PC-3 (cell line): ENCODE results near the gene SPCS3. TPM values are rescaled to one million over a fixed set of nuclear protein-coding genes. Genes with fewer than 3 reads are reported as not detected.

Source experiments
- ATAC-seq: fragments of 200-7000 bp; cut with Tn5 transposase; 2 replicates; pipeline ENCODE4 v1.9.1; 2020; ENCODE audit warnings: mild to moderate bottlenecking, moderate library complexity
- BruUV-seq: library from RNA; stranded (reverse); fragments of 400-500 nt; replicated peaks from 2 replicates; lab custom pipeline; 2021; lab: Mats Ljungman, UMichigan
- CTCF ChIA-PET: fragments of 300-600 bp; sonication (Branson Sonifier 250); formaldehyde crosslinking; loops from one replicate; lab custom pipeline; 2022; ENCODE audit warnings: antibody characterized with exemption; lab: Charles Lee
- POLR2A ChIA-PET: fragments of 300-600 bp; sonication (Branson Sonifier 250); formaldehyde crosslinking; loops from one replicate; lab custom pipeline; 2022; ENCODE audit warnings: antibody characterized with exemption; ENCODE audit not compliant: unreplicated experiment; lab: Charles Lee
- DNase-seq: peaks from one replicate; pipeline ENCODE4 v3.0.0-alpha.2; 2015
- H2AFZ ChIP-seq: fragments of 300-600 bp; sonication (generic); 2 replicates; pipeline ENCODE4 v1.6.0; 2016; ENCODE audit warnings: antibody characterized with exemption, low read length
- H3F3A ChIP-seq: fragments of 300-600 bp; sonication (generic); one replicate; pipeline ENCODE4 v1.6.0; 2017; ENCODE audit warnings: antibody characterized with exemption, low read length, control low read depth, mild to moderate bottlenecking; ENCODE audit not compliant: unreplicated experiment
- H3K27ac ChIP-seq: fragments of 300-600 bp; sonication (generic); 2 replicates; pipeline ENCODE4 v1.5.1; 2016; ENCODE audit warnings: mild to moderate bottlenecking, low read length
- H3K27me3 ChIP-seq: fragments of 300-600 bp; sonication (generic); 2 replicates; pipeline ENCODE4 v1.6.1; 2016; ENCODE audit warnings: low read length, mixed read lengths
- H3K36me3 ChIP-seq: fragments of 300-600 bp; sonication (generic); 2 replicates; pipeline ENCODE4 v1.6.1; 2016; ENCODE audit warnings: low read depth, mixed run types, low read length, mixed read lengths
- H3K4me1 ChIP-seq: fragments of 300-600 bp; sonication (generic); 2 replicates; pipeline ENCODE4 v1.5.1; 2016; ENCODE audit warnings: low read length; ENCODE audit not compliant: insufficient read depth
- H3K4me2 ChIP-seq: fragments of 300-600 bp; sonication (generic); 2 replicates; pipeline ENCODE4 v1.6.0; 2016; ENCODE audit warnings: low read length
- H3K4me3 ChIP-seq: fragments of 300-600 bp; sonication (generic); 2 replicates; pipeline ENCODE4 v1.5.1; 2016; ENCODE audit warnings: mild to moderate bottlenecking, low read length, mixed read lengths
- H3K79me2 ChIP-seq: fragments of 300-600 bp; sonication (generic); 2 replicates; pipeline ENCODE4 v1.6.1; 2017; ENCODE audit warnings: low read length, mixed read lengths
- H3K9ac ChIP-seq: fragments of 300-600 bp; sonication (generic); 2 replicates; pipeline ENCODE4 v1.6.0; 2016; ENCODE audit warnings: mild to moderate bottlenecking, low read length
- H3K9me2 ChIP-seq: fragments of 300-600 bp; sonication (generic); replicated peaks from 2 replicates; pipeline ENCODE4 v1.6.1; 2016; ENCODE audit warnings: mixed run types, low read length, mixed read lengths
- H3K9me3 ChIP-seq: fragments of 300-600 bp; sonication (generic); 2 replicates; pipeline ENCODE4 v1.6.1; 2016; ENCODE audit warnings: low read length, mixed read lengths
- H4K20me1 ChIP-seq: fragments of 300-600 bp; sonication (generic); 2 replicates; pipeline ENCODE4 v1.6.1; 2016; ENCODE audit warnings: low read length, mixed read lengths
- CTCF ChIP-seq: fragments of 300-600 bp; sonication (generic); conservative IDR thresholded peaks from 2 replicates; pipeline ENCODE4 v1.5.1; 2017; ENCODE audit warnings: antibody characterized with exemption, low read depth, mild to moderate bottlenecking, low read length
- EZH2 ChIP-seq: fragments of 300-600 bp; sonication (generic); IDR thresholded peaks from one replicate; pipeline ENCODE4 v1.6.1; 2017; ENCODE audit warnings: antibody characterized with exemption, mild to moderate bottlenecking, low read length; ENCODE audit not compliant: unreplicated experiment
- EZH2phosphoT487 ChIP-seq: fragments of 300-600 bp; sonication (generic); IDR thresholded peaks from 2 replicates; pipeline ENCODE4 v1.6.1; 2018; ENCODE audit warnings: mild to moderate bottlenecking, antibody characterized with exemption, low read length, borderline replicate concordance
- intact Hi-C: fragments of 100-400 bp; cut with micrococcal nuclease; formaldehyde crosslinking; loops from 2 replicates; pipeline ENCODE4 v1.9.0; 2023
- total RNA-seq: library from RNA; depleted of rRNA; stranded (reverse); fragments of >200 nt; gene quantifications from 2 replicates; pipeline ENCODE4 v1.2.3, GENCODE V29; 2014

The SPCS3 gene
- total RNA-seq, 1 experiment from 2014 or later: 56.1 TPM

- no peak for ATAC-seq
- ChIA-PET CTCF (no interaction called here), POLR2A (interaction anchor here (0.7 kb wide), 1 partner anchor 9 kb away, joined by 6 read pairs; no protein-coding TSS in a partner anchor)
- Histone ChIP-seq H3K27ac (no peak overlapping the region), H3K36me3 (no peaks in the 10 kb centered on the region), H3K9me2 (no peaks in the 10 kb centered on the region), H3F3A (no peaks in the 10 kb centered on the region), H3K4me1 (peaks cover 5% of the 10 kb centered on the region; the same call in 1 of the 2 replicates), H3K27me3 (no peaks in the 10 kb centered on the region), H4K20me1 (no peaks in the 10 kb centered on the region), H3K79me2 (no peaks in the 10 kb centered on the region), H3K4me3 (no peak overlapping the region), H3K9ac (no peak overlapping the region), H3K9me3 (no peaks in the 10 kb centered on the region), H3K4me2 (no peak overlapping the region), H2AFZ (no peak overlapping the region)
- no TSS peak for BruUV-seq
- no peak for TF ChIP-seq EZH2
- no peak for TF ChIP-seq EZH2phosphoT487
- no peak for TF ChIP-seq CTCF
- no peak for DNase-seq
- intact Hi-C loops: no loop called here
Observed at GRCh38 chr4:176313596-176314336, 6.0 kb upstream of the SPCS3 start.

- BruUV-seq: TSS peak; percentile 83
- H3K4me1 ChIP-seq: peaks cover 14% of the 10 kb centered on the region; the same call in 1 of the 2 replicates
- DNase-seq: no peak
- peaks cover 31% of the 10 kb centered on the region for H4K20me1 ChIP-seq
- ChIA-PET POLR2A (interaction anchor here (0.6 kb wide), 1 partner anchor 21 kb away, joined by 3 read pairs; no protein-coding TSS in a partner anchor), CTCF (no interaction called here)
- no peaks in the 10 kb centered on the region for H3K9me2 ChIP-seq
- H3K36me3 ChIP-seq: no peaks in the 10 kb centered on the region
- peak overlapping the region; percentile 55 for H3K9ac ChIP-seq
- peak overlapping the region; percentile 85 for H3K4me2 ChIP-seq
- H3K27ac ChIP-seq: no peak overlapping the region
- peak; percentile 4 for ATAC-seq
- TF ChIP-seq EZH2: no peak
- no peak for TF ChIP-seq CTCF
- TF ChIP-seq EZH2phosphoT487: no peak
- H3K27me3 ChIP-seq: no peaks in the 10 kb centered on the region
- H2AFZ ChIP-seq: peak overlapping the region; percentile 90
- H3K4me3 ChIP-seq: peak overlapping the region; percentile 79
- intact Hi-C loops: loop anchor here (2.0 kb wide), 1 partner anchor 16 kb away; no protein-coding TSS in a partner anchor
- H3F3A ChIP-seq: no peaks in the 10 kb centered on the region
- H3K9me3 ChIP-seq: no peaks in the 10 kb centered on the region
- peaks cover 40% of the 10 kb centered on the region for H3K79me2 ChIP-seq
Observed at GRCh38 chr4:176319151-176319703, 539 bp upstream of the SPCS3 start.
